Heart left ventricle (tissue), 16 donors: ENCODE measurements around the gene TTC24. TPM values are rescaled to one million over a fixed set of nuclear protein-coding genes. Genes with fewer than 3 reads are reported as not detected.
A peak's percentile ranks its signal among the peaks of the same experiment; 100 is the strongest.

Source experiments
- ATAC-seq, 4 donors: fragments of 200-7000 bp; cut with Tn5 transposase; one replicate each; pipeline ENCODE4 v1.9.1; 2020 to 2022; ENCODE audit warnings: moderate library complexity in 4 of 4, mild to moderate bottlenecking in 3 of 4, moderate number of reproducible peaks in 1 of 4
- DNase-seq, 5 donors: peaks; one replicate each; pipeline ENCODE4 v3.0.0-alpha.2; 2020
- H3K27ac ChIP-seq, 12 donors: fragments of 200-600 bp; sonication (generic) in 4 of 12; one replicate each; pipeline versions ENCODE4 v1.5.0 to v1.8.0; 2016 to 2022; ENCODE audit warnings: mild to moderate bottlenecking in 2 of 12
- H3K27me3 ChIP-seq, 9 donors: fragments of 200-600 bp; sonication (generic) in 2 of 9; one replicate each; pipeline versions ENCODE4 v1.5.1 to v1.8.0; 2016 to 2022; ENCODE audit warnings: mild to moderate bottlenecking in 3 of 9
- H3K36me3 ChIP-seq, 9 donors: fragments of 200-600 bp; sonication (generic) in 2 of 9; one replicate each; pipeline versions ENCODE4 v1.5.0 to v1.8.0; 2018 to 2022; ENCODE audit warnings: mild to moderate bottlenecking in 2 of 9
- H3K4me1 ChIP-seq, 12 donors: fragments of 200-600 bp; sonication (generic) in 4 of 12; one replicate each; pipeline versions ENCODE4 v1.5.0 to v1.8.0; 2016 to 2022; ENCODE audit warnings: mild to moderate bottlenecking in 3 of 12
- H3K4me3 ChIP-seq, 12 donors: fragments of 200-600 bp; sonication (generic) in 4 of 12; one replicate each; pipeline versions ENCODE4 v1.5.0 to v1.8.0; 2017 to 2022; ENCODE audit warnings: mild to moderate bottlenecking in 9 of 12, moderate library complexity in 4 of 12
- H3K9me3 ChIP-seq, 12 donors: fragments of 200-600 bp; sonication (generic) in 4 of 12; one replicate each; pipeline versions ENCODE4 v1.5.0 to v1.8.0; 2016 to 2022; ENCODE audit warnings: mild to moderate bottlenecking in 1 of 12
- CTCF ChIP-seq, 12 donors: fragments of 200-600 bp; sonication (generic) in 4 of 12; IDR thresholded peaks; one replicate each; pipeline versions ENCODE4 v1.5.0 to v1.8.0; 2018 to 2022; ENCODE audit warnings: antibody characterized with exemption in 12 of 12, mild to moderate bottlenecking in 5 of 12
- POLR2A ChIP-seq, 2 donors: fragments of 450-650 bp; IDR thresholded peaks; one replicate each; pipeline ENCODE4 v1.6.1; 2017; ENCODE audit warnings: antibody characterized with exemption in 2 of 2, mild to moderate bottlenecking in 2 of 2, moderate library complexity in 2 of 2
- WGBS, 4 donors: extraction: QIAGEN DNeasy Blood & Tissue Kit in 2 of 4; methylation state at CpG; one replicate each; pipeline versions ENCODE4 v1.1.5 to v1.1.7; 2013 to 2018; 5-methylcytosine and 5-hydroxymethylcytosine counted together
- intact Hi-C, 10 donors: fragments of 100-400 bp; cut with DNase I; formaldehyde crosslinking; loops; one replicate each; pipeline versions ENCODE4 v1.11.1 to v1.14.2; 2022
- polyA plus RNA-seq, 2 donors: library from polyadenylated mRNA; stranded (reverse); fragments of 200-250 nt; gene quantifications; one replicate each; pipeline ENCODE4 v1.2.3, GENCODE V29; 2013
- total RNA-seq, 9 donors: library from RNA; depleted of rRNA in 2 of 9; stranded (reverse); fragments of >200 nt in 2 of 9; fragmentation: NEBNext Ultra II Directional in 3 of 9; extraction: Animal tissue kit (Norgen Biotek cat#: 25700) in 3 of 9; gene quantifications; one replicate each; pipeline versions ENCODE4 v1.1.0 to v1.2.4, GENCODE V29; 2016 to 2023
- donor health status: ischemic (EF 13 %, LVEDD 7.1; RV severe dilation, severe dysfunction).
- donor health status: healthy with polysubstance abuse.
- donor health status: DM: no; HTN: yes; CAD: no.
- donor health status: DM: no; HTN: no; CAD: no.
- donor health status: ischemic (EF 25% LVEDD 6.9; RV normal size, moderate dysfunction).
- donor health status: ischemic (EF 25% LVEDD 5.7; RV mildly dilated, moderate dysfunction).
- donor health status: healthy.
- donor health status: DM: yes; HTN: yes; CAD: no.
- donor health status: ischemic (EF 35%, LVEDD 5.7; RV mildly dilated, moderate dysfunction).
- donor health status: nonischemic (EF 11% LVEDD 7.7; RV severe dilation, severe dysfunction).
- donor health status: DM: yes; HTN: yes; CAD: no.
- donor health status: PGD.
- donor health status: ischemic (EF 29% LVEDD 5.4; RV normal size, mild dysfunction).
- donor health status: nonischemic (EF 23%, LVEDD 6.1; RV moderate dilation, normal function).

The TTC24 gene
- total and polyA plus RNA-seq, 11 donors: 0.19 TPM; not detected in 10

DNA sequence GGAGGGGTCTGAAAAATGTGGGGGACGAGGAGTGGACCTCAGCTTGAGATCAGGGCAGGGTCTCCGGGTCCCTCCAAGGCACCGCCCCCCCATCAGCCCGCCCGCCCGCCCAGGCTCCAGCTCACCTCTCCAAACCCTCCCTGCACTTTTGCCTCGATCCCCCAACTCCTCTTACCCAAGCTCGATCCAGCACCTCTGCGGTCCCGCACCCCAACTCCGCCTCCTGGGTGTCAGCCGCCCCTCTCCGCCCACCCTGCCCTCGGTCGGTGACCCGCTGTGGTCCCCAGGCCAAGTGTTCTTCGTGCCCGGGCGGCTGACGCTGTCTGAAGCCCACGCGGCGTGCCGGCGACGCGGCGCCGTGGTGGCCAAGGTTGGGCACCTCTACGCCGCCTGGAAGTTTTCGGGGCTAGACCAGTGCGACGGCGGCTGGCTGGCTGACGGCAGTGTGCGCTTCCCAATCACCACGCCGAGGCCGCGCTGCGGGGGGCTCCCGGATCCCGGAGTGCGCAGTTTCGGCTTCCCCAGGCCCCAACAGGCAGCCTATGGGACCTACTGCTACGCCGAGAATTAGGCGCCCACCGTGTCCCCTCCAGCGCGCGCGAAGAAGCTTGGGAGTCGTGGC, 45.4 kb downstream of the TTC24 start:
- H3K4me1 ChIP-seq: peaks cover 5 to 36% (median 23%) of the 10 kb centered on the region in 12 donors
- intact Hi-C loops: loop anchor here in 7 of 10 donors (1.0 to 10.0 kb wide), 6 partner anchors 32 to 102 kb away; partner anchors contain the start of genes ISG20L2 (in 2 of the 7), METTL25B (in 2 of the 7) and NES (in 1 of the 7)
- H3K36me3 ChIP-seq: no peaks in the 10 kb centered on the region
- peak overlapping the region in 11 of 12 donors; percentile 2 to 81 (median 59) for H3K27ac ChIP-seq
- DNase-seq (no peak), ATAC-seq (peak in 2 of 4 donors; percentile 4 to 23)
- peak overlapping the region; percentile 26 to 59 (median 50) for H3K4me3 ChIP-seq
- no peaks in the 10 kb centered on the region for H3K9me3 ChIP-seq
- H3K27me3 ChIP-seq: peaks cover 3 to 61% (median 45%) of the 10 kb centered on the region in 9 donors
- WGBS, 4 donors: 1 to 6% (median 2%) methylated on average over 29 to 55 of the region's 55 CpGs
- TF ChIP-seq CTCF (IDR thresholded peaks at IDR 0.05) (no peak), POLR2A (IDR thresholded peaks at IDR 0.05) (no peak)

DNA sequence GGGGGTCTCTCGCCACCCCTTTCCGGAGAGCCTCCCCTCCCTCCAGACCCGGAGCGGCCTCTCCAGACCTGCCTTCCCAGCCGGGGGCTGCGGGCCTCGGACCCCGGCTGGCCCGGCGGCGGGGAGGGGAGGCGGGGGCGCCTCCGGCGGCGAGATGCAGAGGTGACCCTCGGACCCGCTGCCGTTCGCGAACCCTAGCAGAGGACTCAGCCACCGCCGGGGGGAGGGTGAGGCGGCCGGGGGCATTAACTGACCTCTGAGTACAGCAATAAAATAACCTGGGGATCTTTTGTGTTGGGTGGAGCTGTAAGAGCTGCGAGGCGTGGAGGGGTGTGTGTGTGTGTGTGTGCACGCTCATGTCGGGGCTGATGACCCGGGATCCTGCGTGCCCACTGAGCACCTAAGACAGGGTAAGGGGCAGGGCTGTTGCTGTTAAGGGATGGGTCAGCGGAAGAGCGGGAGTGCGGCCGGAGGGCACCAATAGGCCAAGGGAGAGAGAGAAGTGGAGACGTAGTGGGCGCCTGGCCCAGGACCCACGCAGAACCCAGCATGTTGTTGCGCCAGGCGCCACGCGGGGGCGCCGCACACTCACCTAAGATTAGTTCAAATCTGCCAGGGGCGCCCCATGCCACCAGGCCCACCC, 46.0 kb downstream of the TTC24 start:
- peak overlapping the region; percentile 26 to 59 (median 50) for H3K4me3 ChIP-seq

DNA sequence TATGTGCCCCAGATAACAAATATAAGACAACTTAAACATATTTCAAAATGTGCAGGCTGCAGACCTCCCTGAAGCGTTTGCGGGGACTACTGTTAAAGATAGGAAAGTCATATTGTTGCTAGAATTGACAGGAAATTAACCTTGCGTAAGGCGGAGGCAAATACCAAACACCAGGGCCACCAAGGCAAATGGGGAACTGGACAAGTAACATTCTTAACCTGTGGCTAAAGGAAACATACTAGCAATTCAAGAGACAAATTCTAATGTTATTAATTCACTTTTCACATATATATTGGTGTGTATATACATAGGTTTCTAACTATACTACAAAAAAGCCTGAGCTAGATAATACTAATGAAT, 46.5 kb downstream of the TTC24 start:
- Histone ChIP-seq H3K27ac (no peak overlapping the region), H3K4me1 (peaks cover 5 to 36% (median 22%) of the 10 kb centered on the region in 12 donors), H3K9me3 (no peaks in the 10 kb centered on the region), H3K36me3 (no peaks in the 10 kb centered on the region), H3K27me3 (peaks cover 3 to 71% (median 50%) of the 10 kb centered on the region in 9 donors), H3K4me3 (peak overlapping the region in 4 of 12 donors; percentile 49 to 59 (median 55))
- DNase-seq (no peak), ATAC-seq (no peak)
- intact Hi-C loops: loop anchor here in 7 of 10 donors (1.0 to 10.0 kb wide), 7 partner anchors 31 to 103 kb away; partner anchors contain the start of genes ISG20L2 (in 3 of the 7), METTL25B (in 3 of the 7) and NES (in 1 of the 7)
- no peak for TF ChIP-seq POLR2A (IDR thresholded peaks at IDR 0.05)
- TF ChIP-seq CTCF (IDR thresholded peaks at IDR 0.05): no peak
- WGBS, 4 donors: 37 to 48% (median 42%) methylated on average over 4 of the region's 4 CpGs

More for the DNA sequence above, 46.0 kb downstream of the TTC24 start:
- WGBS, 4 donors: 1 to 2% (median 2%) methylated on average over 28 to 45 of the region's 45 CpGs
- H3K27me3 ChIP-seq: peaks cover 3 to 67% (median 50%) of the 10 kb centered on the region in 9 donors
- peak; percentile 40 to 67 (median 48) for ATAC-seq
- peak in 4 of 5 donors; percentile 46 to 81 (median 64) for DNase-seq
- H3K9me3 ChIP-seq: no peaks in the 10 kb centered on the region
- intact Hi-C loops: loop anchor here in 9 of 10 donors (1.0 to 10.0 kb wide), 7 partner anchors 31 to 103 kb away; partner anchors contain the start of genes ISG20L2 (in 3 of the 9), METTL25B (in 3 of the 9) and NES (in 1 of the 9)
- H3K4me1 ChIP-seq: peaks cover 5 to 36% (median 22%) of the 10 kb centered on the region in 12 donors
- H3K27ac ChIP-seq: peak overlapping the region in 9 of 12 donors; percentile 14 to 81 (median 67)
- no peaks in the 10 kb centered on the region for H3K36me3 ChIP-seq
- no peak for TF ChIP-seq POLR2A (IDR thresholded peaks at IDR 0.05)
- TF ChIP-seq CTCF (IDR thresholded peaks at IDR 0.05): peak; percentile 62 to 85 (median 80)
